H9 (cell line): ENCODE data around the gene USB1. TPM values are rescaled to one million over a fixed set of nuclear protein-coding genes. Genes with fewer than 3 reads are reported as not detected.

Experiments used
- DNase-seq: peaks from one replicate; pipeline ENCODE4 v3.0.0-alpha.2; 2017
- H2AFZ ChIP-seq: one replicate; pipeline ENCODE4 v1.6.1; 2013; ENCODE audit warnings: mild to moderate bottlenecking, low read length, control low read depth, moderate library complexity
- H2AK5ac ChIP-seq: 2 replicates; pipeline ENCODE4 v1.6.1; 2013; ENCODE audit warnings: low read length, control low read depth, mixed read lengths; ENCODE audit not compliant: insufficient read length
- H2BK120ac ChIP-seq: one replicate; pipeline ENCODE4 v1.6.1; 2013; ENCODE audit warnings: low read depth, mild to moderate bottlenecking, low read length, control low read depth, inconsistent platforms; ENCODE audit not compliant: poor library complexity, severe bottlenecking
- H2BK12ac ChIP-seq: 2 replicates; pipeline ENCODE4 v1.6.1; 2013; ENCODE audit warnings: low read length, control low read depth, mixed read lengths, low read depth; ENCODE audit not compliant: insufficient read length
- H2BK15ac ChIP-seq: 2 replicates; pipeline ENCODE4 v1.6.1; 2013; ENCODE audit warnings: low read depth, low read length, control low read depth
- H2BK20ac ChIP-seq: one replicate; pipeline ENCODE4 v1.6.1; 2013; ENCODE audit warnings: low read depth, mild to moderate bottlenecking, low read length, control low read depth, inconsistent platforms; ENCODE audit not compliant: poor library complexity, severe bottlenecking
- H2BK5ac ChIP-seq: 2 replicates; pipeline ENCODE4 v1.6.1; 2013; ENCODE audit warnings: low read length, control low read depth, mixed read lengths; ENCODE audit not compliant: insufficient read length
- H3K14ac ChIP-seq: 2 replicates; pipeline ENCODE4 v1.6.1; 2013; ENCODE audit warnings: low read length, control low read depth; ENCODE audit not compliant: insufficient read depth
- H3K18ac ChIP-seq: 2 replicates; pipeline ENCODE4 v1.6.1; 2013; ENCODE audit warnings: low read depth, mild to moderate bottlenecking, mixed read lengths, low read length, control low read depth; ENCODE audit not compliant: insufficient read length
- H3K23ac ChIP-seq: 2 replicates; pipeline ENCODE4 v1.6.1; 2013; ENCODE audit warnings: low read length, control low read depth, mixed read lengths, low read depth; ENCODE audit not compliant: insufficient read length
- H3K23me2 ChIP-seq: 2 replicates; pipeline ENCODE4 v1.6.1; 2013; ENCODE audit warnings: low read depth, mild to moderate bottlenecking, mixed read lengths, low read length, control low read depth; ENCODE audit not compliant: insufficient read length, poor library complexity, severe bottlenecking
- H3K27ac ChIP-seq: 2 replicates; pipeline ENCODE4 v1.5.1; 2013; ENCODE audit warnings: low read length, control low read depth, mixed read lengths, low read depth; ENCODE audit not compliant: insufficient read length
- H3K27me3 ChIP-seq: 2 replicates; pipeline ENCODE4 v1.6.1; 2013; ENCODE audit warnings: low read length, control low read depth, inconsistent platforms; ENCODE audit not compliant: insufficient read depth
- H3K4ac ChIP-seq: 2 replicates; pipeline ENCODE4 v1.6.1; 2013; ENCODE audit warnings: low read depth, mild to moderate bottlenecking, control low read depth, inconsistent platforms, low read length, moderate library complexity
- H3K4me1 ChIP-seq: 2 replicates; pipeline ENCODE4 v1.6.1; 2013; ENCODE audit warnings: low read length, control low read depth, inconsistent platforms; ENCODE audit not compliant: insufficient read depth
- H3K4me2 ChIP-seq: 2 replicates; pipeline ENCODE4 v1.6.1; 2013; ENCODE audit warnings: low read length, control low read depth, mixed read lengths; ENCODE audit not compliant: insufficient read length, insufficient read depth
- H3K56ac ChIP-seq: 2 replicates; pipeline ENCODE4 v1.6.1; 2013; ENCODE audit warnings: low read depth, mild to moderate bottlenecking, mixed read lengths, low read length, control low read depth; ENCODE audit not compliant: insufficient read length
- H3K79me1 ChIP-seq: 2 replicates; pipeline ENCODE4 v1.6.1; 2013; ENCODE audit warnings: low read depth, mild to moderate bottlenecking, moderate library complexity, low read length, control low read depth, inconsistent platforms; ENCODE audit not compliant: insufficient read depth, poor library complexity, severe bottlenecking
- H3K79me2 ChIP-seq: 2 replicates; pipeline ENCODE4 v1.6.1; 2013; ENCODE audit warnings: low read length, control low read depth, inconsistent platforms; ENCODE audit not compliant: insufficient read depth
- H3K9ac ChIP-seq: 2 replicates; pipeline ENCODE4 v1.6.1; 2013; ENCODE audit warnings: low read length, control low read depth, mixed read lengths; ENCODE audit not compliant: insufficient read length; ENCODE audit errors: extremely low read depth
- H3K9me3 ChIP-seq: one replicate; pipeline ENCODE4 v1.6.1; 2013; ENCODE audit warnings: low read depth, low read length, inconsistent platforms; ENCODE audit not compliant: control insufficient read depth
- H3T11ph ChIP-seq: one replicate; pipeline ENCODE4 v1.6.1; 2013; ENCODE audit warnings: mild to moderate bottlenecking, low read length, control low read depth, inconsistent platforms
- H4K20me1 ChIP-seq: one replicate; pipeline ENCODE4 v1.6.1; 2013; ENCODE audit not compliant: control insufficient read depth, insufficient read length, insufficient read depth
- H4K5ac ChIP-seq: 2 replicates; pipeline ENCODE4 v1.6.1; 2013; ENCODE audit warnings: low read depth, mild to moderate bottlenecking, mixed read lengths, low read length, control low read depth; ENCODE audit not compliant: insufficient read length
- H4K8ac ChIP-seq: replicated peaks from 2 replicates; pipeline ENCODE4 v1.6.1; 2013; ENCODE audit warnings: low read length, control low read depth, mixed read lengths, low read depth; ENCODE audit not compliant: insufficient read length
- H4K91ac ChIP-seq: 2 replicates; pipeline ENCODE4 v1.6.1; 2013; ENCODE audit warnings: low read depth, mild to moderate bottlenecking, moderate library complexity, mixed read lengths, low read length, control low read depth; ENCODE audit not compliant: insufficient read length
- H3K27ac Mint-ChIP-seq, 3 experiments: 2 replicates in 2 of 3; 3 replicates in 1 of 3; pipeline ENCODE4 v1.8.0; 2020 to 2021; ENCODE audit warnings: mixed read lengths in 3 of 3, mild to moderate bottlenecking in 1 of 3, moderate library complexity in 1 of 3
- H3K27me3 Mint-ChIP-seq: 2 replicates; pipeline ENCODE4 v1.8.0; 2021; ENCODE audit warnings: low read depth, mild to moderate bottlenecking, moderate library complexity, mixed read lengths
- H3K36me3 Mint-ChIP-seq, 3 experiments: 2 replicates in 2 of 3; 3 replicates in 1 of 3; pipeline ENCODE4 v1.8.0; 2020 to 2021; ENCODE audit warnings: low read depth in 3 of 3, mixed read lengths in 3 of 3; ENCODE audit not compliant: insufficient read depth in 1 of 3
- H3K4me1 Mint-ChIP-seq, 2 experiments: 2 replicates each; pipeline ENCODE4 v1.8.0; 2020; ENCODE audit warnings: mixed read lengths in 2 of 2
- H3K4me3 Mint-ChIP-seq, 2 experiments: 2 replicates in 1 of 2; 3 replicates in 1 of 2; pipeline ENCODE4 v1.8.0; 2020 to 2021; ENCODE audit warnings: mild to moderate bottlenecking in 2 of 2, mixed read lengths in 2 of 2, moderate library complexity in 1 of 2
- H3K9me3 Mint-ChIP-seq, 2 experiments: 2 replicates in 1 of 2; 3 replicates in 1 of 2; pipeline ENCODE4 v1.8.0; 2020; ENCODE audit warnings: mild to moderate bottlenecking in 2 of 2, mixed read lengths in 2 of 2, moderate library complexity in 1 of 2
- WGBS: extraction: QIAGEN DNeasy Blood & Tissue Kit; methylation state at CpG from one replicate; pipeline ENCODE4 v1.1.7; 2013; ENCODE audit warnings: missing lambda C conversion rate, low lambda C conversion rate, mixed read lengths; ENCODE audit not compliant: insufficient read length; ENCODE audit errors: extremely low coverage; 5-methylcytosine and 5-hydroxymethylcytosine counted together
- total RNA-seq: library from RNA; stranded (reverse); gene quantifications from 2 replicates; pipeline ENCODE4 v1.2.1, GENCODE V29; 2021
- TF ChIP-seq, protein P1 (sequence below): fragments of 200-600 bp; sonication (generic); conservative IDR thresholded peaks from 3 replicates; pipeline ENCODE4 v1.8.0; 2021; ENCODE audit warnings: antibody characterized with exemption, mild to moderate bottlenecking

The USB1 gene
- total RNA-seq, 1 experiment from 2014 or later = 65.0 TPM

DNA sequence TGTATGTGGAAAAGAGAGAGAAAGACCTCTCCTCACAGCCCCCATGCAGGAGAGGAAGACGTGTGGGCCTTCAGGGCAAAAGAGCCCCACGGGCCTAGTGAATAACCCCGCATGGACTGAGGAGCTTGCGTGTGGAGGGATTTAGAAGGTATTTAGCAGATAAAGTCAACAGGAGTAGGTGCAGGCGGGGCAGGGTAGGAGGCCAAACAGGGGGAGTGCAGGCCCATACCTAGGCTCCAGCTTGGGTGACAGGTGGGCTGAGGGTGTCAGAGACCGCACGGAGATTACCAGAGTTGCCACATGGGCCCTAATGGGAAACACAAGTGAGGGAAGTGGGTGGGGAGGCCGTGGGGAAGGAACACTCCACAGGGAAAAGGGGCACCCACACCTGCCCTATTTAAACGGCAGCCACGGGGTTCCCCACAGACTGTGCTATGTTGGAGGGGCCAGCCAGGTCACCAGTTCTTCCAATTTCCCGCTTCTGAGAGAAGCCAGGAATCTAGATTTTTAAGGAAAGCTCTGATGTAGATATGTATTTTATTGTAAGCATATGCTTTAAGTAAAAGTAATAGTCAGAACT, 22.1 kb upstream of the USB1 start:
- Histone ChIP-seq H3K27ac (no peak overlapping the region), H3K9ac (no peak overlapping the region), H4K91ac (no peak overlapping the region), H3T11ph (no peak overlapping the region), H3K14ac (no peak overlapping the region; the same call in 1 of the 2 replicates), H3K18ac (no peak overlapping the region), H3K23ac (no peak overlapping the region), H4K8ac (no peak overlapping the region), H3K9me3 (no peaks in the 10 kb centered on the region), H3K79me1 (no peaks in the 10 kb centered on the region), H3K56ac (no peak overlapping the region), H2BK15ac (no peak overlapping the region), H2AK5ac (no peak overlapping the region), H2AFZ (no peak overlapping the region), H2BK5ac (no peak overlapping the region), H2BK12ac (no peak overlapping the region), H2BK120ac (no peak overlapping the region), H3K4me1 (no peaks in the 10 kb centered on the region), H3K27me3 (peaks cover 3% of the 10 kb centered on the region; the same call in 1 of the 2 replicates), H3K4me2 (no peak overlapping the region), H3K79me2 (no peaks in the 10 kb centered on the region), H4K5ac (no peak overlapping the region), H4K20me1 (no peaks in the 10 kb centered on the region), H3K4ac (no peak overlapping the region), H3K23me2 (no peaks in the 10 kb centered on the region), H2BK20ac (no peak overlapping the region)
- H3K27ac Mint-ChIP-seq = peak overlapping the region in 2 of 3 experiments; percentile 15 to 34; a peak in 2 of 7 replicates
- H3K4me3 Mint-ChIP-seq = no peak overlapping the region
- DNase-seq = no peak
- H3K27me3 Mint-ChIP-seq = peaks cover 8% of the 10 kb centered on the region
- peaks cover 3 to 4% of the 10 kb centered on the region in 2 experiments for H3K4me1 Mint-ChIP-seq
- WGBS = no CpG with 5 or more reads among the region's 11 CpGs
- H3K36me3 Mint-ChIP-seq = no peaks in the 10 kb centered on the region
- no peaks in the 10 kb centered on the region for H3K9me3 Mint-ChIP-seq
- TF ChIP-seq, protein P1, sequence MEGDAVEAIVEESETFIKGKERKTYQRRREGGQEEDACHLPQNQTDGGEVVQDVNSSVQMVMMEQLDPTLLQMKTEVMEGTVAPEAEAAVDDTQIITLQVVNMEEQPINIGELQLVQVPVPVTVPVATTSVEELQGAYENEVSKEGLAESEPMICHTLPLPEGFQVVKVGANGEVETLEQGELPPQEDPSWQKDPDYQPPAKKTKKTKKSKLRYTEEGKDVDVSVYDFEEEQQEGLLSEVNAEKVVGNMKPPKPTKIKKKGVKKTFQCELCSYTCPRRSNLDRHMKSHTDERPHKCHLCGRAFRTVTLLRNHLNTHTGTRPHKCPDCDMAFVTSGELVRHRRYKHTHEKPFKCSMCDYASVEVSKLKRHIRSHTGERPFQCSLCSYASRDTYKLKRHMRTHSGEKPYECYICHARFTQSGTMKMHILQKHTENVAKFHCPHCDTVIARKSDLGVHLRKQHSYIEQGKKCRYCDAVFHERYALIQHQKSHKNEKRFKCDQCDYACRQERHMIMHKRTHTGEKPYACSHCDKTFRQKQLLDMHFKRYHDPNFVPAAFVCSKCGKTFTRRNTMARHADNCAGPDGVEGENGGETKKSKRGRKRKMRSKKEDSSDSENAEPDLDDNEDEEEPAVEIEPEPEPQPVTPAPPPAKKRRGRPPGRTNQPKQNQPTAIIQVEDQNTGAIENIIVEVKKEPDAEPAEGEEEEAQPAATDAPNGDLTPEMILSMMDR = no peak
